HCT116 (cell line): ENCODE results near the gene TPD52L1. TPM values are rescaled to one million over a fixed set of nuclear protein-coding genes. Genes with fewer than 3 reads are reported as not detected.
A peak's percentile ranks its signal among the peaks of the same experiment; 100 is the strongest.

ENCODE experiments used
- ATAC-seq: fragments of 200-7000 bp; cut with Tn5 transposase; 2 replicates; pipeline ENCODE4 v1.9.1; 2020; ENCODE audit warnings: mild to moderate bottlenecking, moderate library complexity
- Bru-seq: library from RNA; stranded (reverse); fragments of 400-500 nt; gene quantifications from one replicate; lab custom pipeline; 2021; lab: Mats Ljungman, UMichigan
- BruChase-seq, 2 experiments: library from RNA; stranded (reverse); fragments of 400-500 nt; gene quantifications; one replicate each; lab custom pipeline; 2021; lab: Mats Ljungman, UMichigan
- BruUV-seq: library from RNA; stranded (reverse); fragments of 400-500 nt; replicated peaks from 2 replicates; lab custom pipeline; 2021; lab: Mats Ljungman, UMichigan
- CTCF ChIA-PET: fragments of 300-600 bp; sonication (Branson Sonifier 250); formaldehyde crosslinking; loops from one replicate; lab custom pipeline; 2021; ENCODE audit warnings: antibody characterized with exemption; lab: Charles Lee
- POLR2A ChIA-PET: fragments of 300-600, 350-600 bp; sonication (Branson Sonifier 250); formaldehyde crosslinking; loops from one replicate; lab custom pipeline; 2021; ENCODE audit warnings: antibody characterized with exemption; lab: Charles Lee
- RAD21 ChIA-PET, 2 experiments: fragments of 300-600 bp; sonication (Branson Sonifier 250); formaldehyde crosslinking; loops; one replicate each; lab custom pipeline; 2023; ENCODE audit warnings: low total read pairs in 2 of 2; ENCODE audit not compliant: uncharacterized antibody in 2 of 2, unreplicated experiment in 2 of 2, low non-redundant PET in 1 of 2; lab: Charles Lee
- DNase-seq: peaks from one replicate; pipeline ENCODE4 v3.0.0-alpha.2; 2010; ENCODE audit warnings: low read depth, low spot score
- H2AFZ ChIP-seq: fragments of 200-600 bp; shearing (Covaris generic), sonication (generic); 2 replicates; pipeline ENCODE4 v1.6.1; 2017; ENCODE audit warnings: low read depth, mixed run types, mixed read lengths, antibody characterized with exemption, low read length; ENCODE audit not compliant: poor library complexity, severe bottlenecking
- H3K27ac ChIP-seq: 2 replicates; pipeline ENCODE4 v1.5.1; 2012; ENCODE audit warnings: low read depth, low read length
- H3K27me3 ChIP-seq: fragments of 200-600 bp; sonication (generic); 2 replicates; pipeline ENCODE4 v1.6.1; 2016; ENCODE audit warnings: mixed run types, low read length, mixed read lengths; ENCODE audit not compliant: insufficient read depth
- H3K36me3 ChIP-seq, 2 experiments: fragments of 200-500 bp in 1 of 2; fragments of 200-600 bp in 1 of 2; sonication (Bioruptor generic) in 1 of 2; sonication (generic) in 1 of 2; 2 replicates each; pipeline versions ENCODE4 v1.5.1 to v1.6.1; 2014 to 2016; ENCODE audit warnings: low read length in 2 of 2, inconsistent platforms in 1 of 2, mixed read lengths in 1 of 2, mixed run types in 1 of 2; ENCODE audit not compliant: insufficient read depth in 2 of 2, control insufficient read depth in 1 of 2
- H3K4me1 ChIP-seq, 2 experiments: fragments of 200-600 bp in 1 of 2; sonication (generic) in 1 of 2; 2 replicates each; pipeline versions ENCODE4 v1.5.1 to v1.6.1; 2012 to 2017; ENCODE audit warnings: low read length in 2 of 2, inconsistent platforms in 1 of 2, mild to moderate bottlenecking in 1 of 2, mixed read lengths in 1 of 2, mixed run types in 1 of 2, moderate library complexity in 1 of 2; ENCODE audit not compliant: insufficient read depth in 2 of 2, control insufficient read depth in 1 of 2
- H3K4me2 ChIP-seq: fragments of 200-600 bp; sonication (generic); 2 replicates; pipeline ENCODE4 v1.6.1; 2017; ENCODE audit warnings: mixed run types, low read length, mixed read lengths
- H3K4me3 ChIP-seq, 2 experiments: fragments of 200-600 bp in 1 of 2; sonication (generic) in 1 of 2; replicated peaks in 1 of 2; 2 replicates each; pipeline ENCODE4 v1.5.1; 2011 to 2016; ENCODE audit warnings: low read length in 2 of 2, control low read depth in 1 of 2, low read depth in 1 of 2, mild to moderate bottlenecking in 1 of 2, mixed read lengths in 1 of 2, mixed run types in 1 of 2
- H3K79me2 ChIP-seq: fragments of 200-600 bp; sonication (generic); 2 replicates; pipeline ENCODE4 v1.6.1; 2017; ENCODE audit warnings: mild to moderate bottlenecking, mixed run types, low read length, moderate library complexity, mixed read lengths; ENCODE audit not compliant: insufficient read depth
- H3K9ac ChIP-seq: fragments of 200-600 bp; sonication (generic); 2 replicates; pipeline ENCODE4 v1.6.1; 2016; ENCODE audit warnings: low read length, mixed read lengths
- H3K9me2 ChIP-seq: fragments of 200-600 bp; sonication (generic), shearing (Covaris generic); 2 replicates; pipeline ENCODE4 v1.6.1; 2017; ENCODE audit warnings: mixed run types, mild to moderate bottlenecking, moderate library complexity; ENCODE audit not compliant: insufficient read depth
- H3K9me3 ChIP-seq, 2 experiments: fragments of 200-500 bp in 1 of 2; fragments of 200-600 bp in 1 of 2; sonication (Bioruptor generic) in 1 of 2; sonication (generic) in 1 of 2; 2 replicates each; pipeline ENCODE4 v1.6.1; 2014 to 2017; ENCODE audit warnings: low read length in 2 of 2, mixed read lengths in 2 of 2, inconsistent platforms in 1 of 2, low read depth in 1 of 2, mild to moderate bottlenecking in 1 of 2, mixed run types in 1 of 2, moderate library complexity in 1 of 2; ENCODE audit not compliant: control insufficient read depth in 1 of 2, insufficient read depth in 1 of 2
- H4K20me1 ChIP-seq: fragments of 200-600 bp; sonication (generic), shearing (Covaris generic); 2 replicates; pipeline ENCODE4 v1.6.1; 2017; ENCODE audit warnings: mixed run types, mild to moderate bottlenecking, moderate library complexity; ENCODE audit not compliant: insufficient read depth
- CBX3 ChIP-seq: IDR thresholded peaks from 2 replicates; pipeline ENCODE4 v1.6.1; 2012; ENCODE audit warnings: low read depth
- CEBPB ChIP-seq: IDR thresholded peaks from 2 replicates; pipeline ENCODE4 v1.6.1; 2012; ENCODE audit warnings: low read depth
- EGR1 ChIP-seq: IDR thresholded peaks from 2 replicates; pipeline ENCODE4 v1.6.1; 2012; ENCODE audit warnings: low read depth
- EZH2 ChIP-seq: fragments of 200-600 bp; sonication (generic); IDR thresholded peaks from 2 replicates; pipeline ENCODE4 v1.6.1; 2017; ENCODE audit warnings: antibody characterized with exemption, mixed run types
- FOSL1 ChIP-seq: IDR thresholded peaks from 2 replicates; pipeline ENCODE4 v1.6.1; 2012; ENCODE audit warnings: low read depth
- JUND ChIP-seq: IDR thresholded peaks from 2 replicates; pipeline ENCODE4 v1.6.1; 2012
- RAD21 ChIP-seq: IDR thresholded peaks from 2 replicates; pipeline ENCODE4 v1.6.1; 2012; ENCODE audit warnings: low read depth, mild to moderate bottlenecking
- SP1 ChIP-seq: IDR thresholded peaks from 2 replicates; pipeline ENCODE4 v1.6.1; 2012; ENCODE audit warnings: low read depth
- SRF ChIP-seq: IDR thresholded peaks from 2 replicates; pipeline ENCODE4 v1.6.1; 2012; ENCODE audit warnings: low read depth
- YY1 ChIP-seq: IDR thresholded peaks from 2 replicates; pipeline ENCODE4 v1.6.1; 2011; ENCODE audit warnings: low read length, low read depth, moderate library complexity, mild to moderate bottlenecking; ENCODE audit not compliant: insufficient replicate concordance; ENCODE audit errors: extremely low read depth
- ZFX ChIP-seq: fragments of 450-650 bp; IDR thresholded peaks from 2 replicates; pipeline ENCODE4 v1.6.1; 2017
- intact Hi-C: fragments of 100-400 bp; cut with micrococcal nuclease; formaldehyde crosslinking; loops from 2 replicates; pipeline ENCODE4 v1.10.0; 2022
- long read RNA-seq: library from polyadenylated mRNA; unstranded; transcript quantifications from one replicate; pipeline ENCODE4 v2.0.0, GENCODE V29; 2021; ENCODE audit not compliant: unreplicated experiment
- polyA plus RNA-seq: library from polyadenylated mRNA; unstranded; fragments of >200 nt; gene quantifications from 2 replicates; pipeline ENCODE4 v1.2.1, GENCODE V29; 2012; ENCODE audit warnings: missing spikeins
- total RNA-seq: library from RNA; stranded (reverse); gene quantifications from one replicate; pipeline ENCODE4 v1.2.1, GENCODE V29; 2021; ENCODE audit not compliant: unreplicated experiment
- TF ChIP-seq, protein P1 (sequence below): IDR thresholded peaks from 2 replicates; pipeline ENCODE4 v1.6.1; 2011; ENCODE audit warnings: mild to moderate bottlenecking, low read length, moderate library complexity; ENCODE audit not compliant: insufficient replicate concordance; ENCODE audit errors: extremely low read depth
- TF ChIP-seq, protein P2 (sequence below), 3 experiments: fragments of 200-600 bp in 1 of 3; sonication (generic) in 1 of 3; IDR thresholded peaks in 2 of 3; conservative IDR thresholded peaks in 1 of 3; 2 replicates each; pipeline ENCODE4 v1.5.1; 2012 to 2017; ENCODE audit warnings: low read depth in 2 of 3, low read length in 2 of 3, antibody characterized with exemption in 1 of 3, borderline replicate concordance in 1 of 3, control low read depth in 1 of 3, mild to moderate bottlenecking in 1 of 3, mixed read lengths in 1 of 3, mixed run types in 1 of 3, moderate library complexity in 1 of 3; ENCODE audit not compliant: insufficient read depth in 1 of 3
- TF ChIP-seq, protein P3 (sequence below): IDR thresholded peaks from 2 replicates; pipeline ENCODE4 v1.6.1; 2012; ENCODE audit warnings: low read depth
- TF ChIP-seq, protein P4 (sequence below): IDR thresholded peaks from 2 replicates; pipeline ENCODE4 v1.6.1; 2012

The TPD52L1 gene, protein sequence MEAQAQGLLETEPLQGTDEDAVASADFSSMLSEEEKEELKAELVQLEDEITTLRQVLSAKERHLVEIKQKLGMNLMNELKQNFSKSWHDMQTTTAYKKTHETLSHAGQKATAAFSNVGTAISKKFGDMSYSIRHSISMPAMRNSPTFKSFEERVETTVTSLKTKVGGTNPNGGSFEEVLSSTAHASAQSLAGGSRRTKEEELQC
- total RNA-seq (64.1 TPM), Bru-seq, nascent RNA (percentile 80 among the genes with signal in this experiment), BruChase-seq, experiment 1, labeled RNA remaining after a 6-hour chase (percentile 60 among the genes with signal in this experiment), BruChase-seq, experiment 2, labeled RNA remaining after a 2-hour chase (percentile 62 among the genes with signal in this experiment)
- polyA plus RNA-seq = 86.8 and 90.6 TPM in 2 replicates
- long read RNA-seq, transcript TPD52L1-213 (7 exons, 2,356 nt) = minor isoform, 20 of 80 reads
- long read RNA-seq, transcript TPD52L1-202 (5 exons, 2,147 nt) = major isoform, 35 of 80 reads
- long read RNA-seq, transcript TPD52L1-203 (6 exons, 1,308 nt) = minor isoform, 5 of 80 reads
- long read RNA-seq, transcript TPD52L1-205 (4 exons, 581 nt) = minor isoform, 6 of 80 reads
- long read RNA-seq, partial matches to known transcripts = 2 of 80 reads
- long read RNA-seq, other reads (novel, unspliced or antisense) = 7 of 80 reads

DNA sequence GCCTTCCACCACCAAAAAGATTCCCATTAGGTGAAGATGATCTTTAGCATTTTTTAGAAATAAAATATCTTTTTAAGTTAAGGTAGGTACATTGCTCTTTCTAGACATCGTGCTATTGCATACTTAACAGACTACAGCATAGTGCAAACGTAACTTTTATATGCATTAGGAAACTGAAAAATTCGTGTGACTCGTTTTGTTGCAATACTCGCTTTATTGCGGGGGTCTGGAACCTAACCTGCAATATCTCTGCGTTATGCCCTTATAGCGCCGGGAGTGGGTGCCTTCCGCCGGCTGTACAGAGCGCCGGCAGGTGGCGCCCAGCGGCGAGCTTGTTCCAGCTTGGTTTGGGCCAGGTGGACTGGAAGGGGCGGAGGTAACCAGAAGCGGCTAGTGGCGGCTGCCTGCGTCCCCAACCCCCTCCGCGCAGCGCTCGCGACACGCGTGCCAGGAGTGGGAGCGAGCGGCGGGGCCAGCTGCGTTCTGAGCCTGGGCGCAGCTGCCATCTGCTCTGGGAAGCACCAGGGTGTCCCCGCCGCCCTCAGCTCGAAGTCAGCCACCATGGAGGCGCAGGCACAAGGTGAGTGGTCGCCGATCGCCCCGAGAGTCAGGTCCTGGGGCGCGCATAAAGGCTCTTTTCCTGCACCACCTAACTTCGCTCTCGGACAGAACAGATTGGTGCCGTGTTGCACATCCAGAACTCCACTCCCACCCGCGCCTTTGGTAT lies at the start of gene TPD52L1:
Gene TPD52L1, plus strand, starts transcription at position 383 of the 727 bp plus-strand sequence. Its CDS starts 179 bp downstream, at position 562.
- peak; percentile 92 for ATAC-seq
- H3K4me2 ChIP-seq = peak within 1 kb of the TSS; percentile 97
- H3K4me1 ChIP-seq = peaks cover 15 to 41% of the 10 kb centered on the region in 2 experiments
- no TSS peak for BruUV-seq
- H4K20me1 ChIP-seq = no peaks in the 10 kb centered on the region
- CTCF ChIA-PET = interaction anchor here (0.6 to 1.9 kb wide), 11 partner anchors 10 to 283 kb away, joined by 3 to 9 read pairs (median 4); partner anchors contain the start of gene HDDC2
- peak within 1 kb of the TSS; percentile 84 for H3K9ac ChIP-seq
- peak; percentile 76 for DNase-seq
- POLR2A ChIA-PET = interaction anchor here (0.6 to 1.0 kb wide), 2 partner anchors 29 to 148 kb away, joined by 3 to 5 read pairs; partner anchors contain the start of gene HDDC2
- intact Hi-C loops = loop anchor here (2.0 to 10.0 kb wide), 3 partner anchors 53 to 611 kb away; partner anchors contain the start of gene HDDC2
- no peaks in the 10 kb centered on the region for H3K27me3 ChIP-seq
- H3K4me3 ChIP-seq = peak within 1 kb of the TSS; percentile 75 to 86
- H3K36me3 ChIP-seq = no peaks in the 10 kb centered on the region
- H2AFZ ChIP-seq = peak within 1 kb of the TSS; percentile 87
- peak within 1 kb of the TSS; percentile 82 for H3K27ac ChIP-seq
- no peaks in the 10 kb centered on the region for H3K9me2 ChIP-seq
- no peaks in the 10 kb centered on the region; the same call in none of the 2 replicates for H3K79me2 ChIP-seq
- RAD21 ChIA-PET = no interaction called here
- no peaks in the 10 kb centered on the region for H3K9me3 ChIP-seq
- no peak for TF ChIP-seq EZH2
- no peak for TF ChIP-seq FOSL1
- TF ChIP-seq, protein P1, sequence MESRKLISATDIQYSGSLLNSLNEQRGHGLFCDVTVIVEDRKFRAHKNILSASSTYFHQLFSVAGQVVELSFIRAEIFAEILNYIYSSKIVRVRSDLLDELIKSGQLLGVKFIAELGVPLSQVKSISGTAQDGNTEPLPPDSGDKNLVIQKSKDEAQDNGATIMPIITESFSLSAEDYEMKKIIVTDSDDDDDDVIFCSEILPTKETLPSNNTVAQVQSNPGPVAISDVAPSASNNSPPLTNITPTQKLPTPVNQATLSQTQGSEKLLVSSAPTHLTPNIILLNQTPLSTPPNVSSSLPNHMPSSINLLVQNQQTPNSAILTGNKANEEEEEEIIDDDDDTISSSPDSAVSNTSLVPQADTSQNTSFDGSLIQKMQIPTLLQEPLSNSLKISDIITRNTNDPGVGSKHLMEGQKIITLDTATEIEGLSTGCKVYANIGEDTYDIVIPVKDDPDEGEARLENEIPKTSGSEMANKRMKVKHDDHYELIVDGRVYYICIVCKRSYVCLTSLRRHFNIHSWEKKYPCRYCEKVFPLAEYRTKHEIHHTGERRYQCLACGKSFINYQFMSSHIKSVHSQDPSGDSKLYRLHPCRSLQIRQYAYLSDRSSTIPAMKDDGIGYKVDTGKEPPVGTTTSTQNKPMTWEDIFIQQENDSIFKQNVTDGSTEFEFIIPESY = peak; percentile 21
- TF ChIP-seq SP1 = no peak
- TF ChIP-seq CBX3 = peak; percentile 72; the same call in 1 of the 2 replicates
- peak; percentile 75 for TF ChIP-seq RAD21
- TF ChIP-seq, protein P2, sequence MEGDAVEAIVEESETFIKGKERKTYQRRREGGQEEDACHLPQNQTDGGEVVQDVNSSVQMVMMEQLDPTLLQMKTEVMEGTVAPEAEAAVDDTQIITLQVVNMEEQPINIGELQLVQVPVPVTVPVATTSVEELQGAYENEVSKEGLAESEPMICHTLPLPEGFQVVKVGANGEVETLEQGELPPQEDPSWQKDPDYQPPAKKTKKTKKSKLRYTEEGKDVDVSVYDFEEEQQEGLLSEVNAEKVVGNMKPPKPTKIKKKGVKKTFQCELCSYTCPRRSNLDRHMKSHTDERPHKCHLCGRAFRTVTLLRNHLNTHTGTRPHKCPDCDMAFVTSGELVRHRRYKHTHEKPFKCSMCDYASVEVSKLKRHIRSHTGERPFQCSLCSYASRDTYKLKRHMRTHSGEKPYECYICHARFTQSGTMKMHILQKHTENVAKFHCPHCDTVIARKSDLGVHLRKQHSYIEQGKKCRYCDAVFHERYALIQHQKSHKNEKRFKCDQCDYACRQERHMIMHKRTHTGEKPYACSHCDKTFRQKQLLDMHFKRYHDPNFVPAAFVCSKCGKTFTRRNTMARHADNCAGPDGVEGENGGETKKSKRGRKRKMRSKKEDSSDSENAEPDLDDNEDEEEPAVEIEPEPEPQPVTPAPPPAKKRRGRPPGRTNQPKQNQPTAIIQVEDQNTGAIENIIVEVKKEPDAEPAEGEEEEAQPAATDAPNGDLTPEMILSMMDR (IDR thresholded peaks at IDR 0.05 in 2 of 3, conservative IDR thresholded peaks at IDR 0.05 in 1 of 3; ENCODE audit: borderline replicate concordance in 1 of 3, insufficient read depth in 1 of 3, low read depth in 2 of 3, low read length in 2 of 3) = peak; percentile 79 to 92 (median 87)
- TF ChIP-seq, protein P3, sequence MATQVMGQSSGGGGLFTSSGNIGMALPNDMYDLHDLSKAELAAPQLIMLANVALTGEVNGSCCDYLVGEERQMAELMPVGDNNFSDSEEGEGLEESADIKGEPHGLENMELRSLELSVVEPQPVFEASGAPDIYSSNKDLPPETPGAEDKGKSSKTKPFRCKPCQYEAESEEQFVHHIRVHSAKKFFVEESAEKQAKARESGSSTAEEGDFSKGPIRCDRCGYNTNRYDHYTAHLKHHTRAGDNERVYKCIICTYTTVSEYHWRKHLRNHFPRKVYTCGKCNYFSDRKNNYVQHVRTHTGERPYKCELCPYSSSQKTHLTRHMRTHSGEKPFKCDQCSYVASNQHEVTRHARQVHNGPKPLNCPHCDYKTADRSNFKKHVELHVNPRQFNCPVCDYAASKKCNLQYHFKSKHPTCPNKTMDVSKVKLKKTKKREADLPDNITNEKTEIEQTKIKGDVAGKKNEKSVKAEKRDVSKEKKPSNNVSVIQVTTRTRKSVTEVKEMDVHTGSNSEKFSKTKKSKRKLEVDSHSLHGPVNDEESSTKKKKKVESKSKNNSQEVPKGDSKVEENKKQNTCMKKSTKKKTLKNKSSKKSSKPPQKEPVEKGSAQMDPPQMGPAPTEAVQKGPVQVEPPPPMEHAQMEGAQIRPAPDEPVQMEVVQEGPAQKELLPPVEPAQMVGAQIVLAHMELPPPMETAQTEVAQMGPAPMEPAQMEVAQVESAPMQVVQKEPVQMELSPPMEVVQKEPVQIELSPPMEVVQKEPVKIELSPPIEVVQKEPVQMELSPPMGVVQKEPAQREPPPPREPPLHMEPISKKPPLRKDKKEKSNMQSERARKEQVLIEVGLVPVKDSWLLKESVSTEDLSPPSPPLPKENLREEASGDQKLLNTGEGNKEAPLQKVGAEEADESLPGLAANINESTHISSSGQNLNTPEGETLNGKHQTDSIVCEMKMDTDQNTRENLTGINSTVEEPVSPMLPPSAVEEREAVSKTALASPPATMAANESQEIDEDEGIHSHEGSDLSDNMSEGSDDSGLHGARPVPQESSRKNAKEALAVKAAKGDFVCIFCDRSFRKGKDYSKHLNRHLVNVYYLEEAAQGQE = no peak
- no peak for TF ChIP-seq SRF
- no peak for TF ChIP-seq EGR1
- peak; percentile 60 for TF ChIP-seq YY1
- TF ChIP-seq JUND = no peak
- TF ChIP-seq ZFX = no peak
- TF ChIP-seq CEBPB = no peak
- TF ChIP-seq, protein P4, sequence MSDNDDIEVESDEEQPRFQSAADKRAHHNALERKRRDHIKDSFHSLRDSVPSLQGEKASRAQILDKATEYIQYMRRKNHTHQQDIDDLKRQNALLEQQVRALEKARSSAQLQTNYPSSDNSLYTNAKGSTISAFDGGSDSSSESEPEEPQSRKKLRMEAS = peak; percentile 86
